GM19043 (cell line): ENCODE measurements around the gene LITAF.

Experiments
- ATAC-seq: cut with Tn5 transposase; IDR thresholded peaks from one replicate; pipeline ENCODE4 v1.9.1; 2021; ENCODE audit warnings: low read depth; ENCODE audit not compliant: unreplicated experiment

Gene LITAF

GRCh38 chr16:11586856-11587642, at the start of gene LITAF:
TSS of gene LITAF (minus strand) at chr16:11586919. CDS start at chr16:11556730, 30,189 bp downstream.
- no peak for ATAC-seq

- ATAC-seq: no peak
These were observed 49.5 kb upstream of the LITAF start for GRCh38 chr16:11636172-11636721.

- ATAC-seq: no peak
These were observed 49.0 kb upstream of the LITAF start for GRCh38 chr16:11635679-11636171.

GRCh38 chr16:11635113-11635652, 48.5 kb upstream of the LITAF start:
- ATAC-seq: no peak

- ATAC-seq: no peak
These were observed 47.6 kb upstream of the LITAF start for GRCh38 chr16:11634312-11634711.

- no peak for ATAC-seq
These were observed 46.4 kb upstream of the LITAF start for GRCh38 chr16:11633113-11633512.

GRCh38 chr16:11632455-11632939, 45.8 kb upstream of the LITAF start:
- no peak for ATAC-seq

- ATAC-seq: no peak
These were observed 44.5 kb upstream of the LITAF start for GRCh38 chr16:11631214-11631613.

- ATAC-seq: no peak
These were observed 44.0 kb upstream of the LITAF start for GRCh38 chr16:11630768-11631056.

- no peak for ATAC-seq
These were observed 43.5 kb upstream of the LITAF start for GRCh38 chr16:11630046-11630767.

- no peak for ATAC-seq
These were observed 42.6 kb upstream of the LITAF start for GRCh38 chr16:11629071-11630030.

GRCh38 chr16:11627822-11628457, 41.2 kb upstream of the LITAF start:
- ATAC-seq: no peak

- ATAC-seq: no peak
These were observed 40.6 kb upstream of the LITAF start for GRCh38 chr16:11627292-11627663.

- no peak for ATAC-seq
These were observed 40.1 kb upstream of the LITAF start for GRCh38 chr16:11626657-11627291.

GRCh38 chr16:11625769-11626168, 39.0 kb upstream of the LITAF start:
- ATAC-seq: no peak

GRCh38 chr16:11624636-11625607, 38.2 kb upstream of the LITAF start:
- no peak for ATAC-seq

GRCh38 chr16:11624205-11624604, 37.5 kb upstream of the LITAF start:
- no peak for ATAC-seq
